ENCODE data around the gene ZSWIM5.

DNA sequence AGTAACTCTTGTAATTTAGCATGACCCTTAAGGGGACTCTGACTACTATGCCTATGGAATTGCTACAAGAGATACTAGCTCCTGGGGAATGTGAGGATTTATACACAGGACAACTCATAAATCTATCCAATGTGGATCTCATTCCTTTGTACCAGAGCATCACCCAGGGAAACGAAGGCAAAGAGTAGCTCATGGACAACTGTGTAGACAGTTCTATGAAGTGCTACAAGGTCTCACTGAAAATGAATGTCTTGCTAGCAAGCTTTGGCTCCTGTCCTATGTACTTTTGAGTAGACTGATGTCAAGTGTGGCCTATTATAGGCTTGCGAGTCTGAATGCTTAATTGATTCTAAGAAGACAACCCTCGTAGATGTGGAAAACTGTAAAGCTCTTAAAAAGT lies 93.7 kb downstream of the ZSWIM5 start:
- TF ChIP-seq POLR2AphosphoS5 (IDR thresholded peaks at IDR 0.05; ENCODE audit: low read depth, low read length) (no peak), POLR2A (IDR thresholded peaks at IDR 0.05; ENCODE audit: low read depth, low read length) (no peak), TAF1 (IDR thresholded peaks at IDR 0.05; ENCODE audit: borderline replicate concordance, low read depth, low read length) (no peak)

Measured in GM12892 (cell line).